Neural cell (in vitro differentiated cells): Measurements from ENCODE around the gene TAMM41. TPM values are rescaled to one million over a fixed set of nuclear protein-coding genes. Genes with fewer than 3 reads are reported as not detected.

Experiments used
- H2AFZ ChIP-seq: fragments of 200-600, 300-800 bp; sonication (generic), shearing (Covaris generic); 2 replicates; pipeline ENCODE4 v1.6.0; 2014; ENCODE audit warnings: low read depth, mild to moderate bottlenecking, antibody characterized with exemption, low read length, moderate library complexity
- H3F3A ChIP-seq: fragments of 200-600 bp; shearing (Covaris generic); 2 replicates; pipeline ENCODE4 v1.6.1; 2016; ENCODE audit warnings: mild to moderate bottlenecking, moderate library complexity, mixed read lengths, antibody characterized with exemption, low read length; ENCODE audit not compliant: insufficient read depth, poor library complexity, severe bottlenecking
- H3K27ac ChIP-seq: fragments of 200-600, 300-800 bp; sonication (generic), shearing (Covaris generic); 2 replicates; pipeline ENCODE4 v1.5.1; 2014; ENCODE audit warnings: mild to moderate bottlenecking, low read length, moderate library complexity
- H3K27me3 ChIP-seq: fragments of 300-800, 200-600 bp; sonication (generic), shearing (Covaris generic); 2 replicates; pipeline ENCODE4 v1.6.0; 2014; ENCODE audit warnings: mild to moderate bottlenecking, low read depth, low read length, moderate library complexity; ENCODE audit not compliant: insufficient read depth
- H3K36me3 ChIP-seq: fragments of 300-800, 200-600 bp; sonication (generic), shearing (Covaris generic); 2 replicates; pipeline ENCODE4 v1.5.1; 2014; ENCODE audit warnings: mild to moderate bottlenecking, antibody characterized with exemption, low read length, moderate library complexity; ENCODE audit not compliant: insufficient read depth
- H3K4me2 ChIP-seq: fragments of 300-800, 200-600 bp; sonication (generic), shearing (Covaris generic); 2 replicates; pipeline ENCODE4 v1.6.0; 2014; ENCODE audit warnings: mild to moderate bottlenecking, low read length
- H3K4me3 ChIP-seq: fragments of 300-800, 200-600 bp; sonication (generic), shearing (Covaris generic); 2 replicates; pipeline ENCODE4 v1.5.1; 2014; ENCODE audit warnings: mild to moderate bottlenecking, low read length, moderate library complexity
- H3K79me2 ChIP-seq: fragments of 200-600 bp; shearing (Covaris generic); replicated peaks from 2 replicates; pipeline ENCODE4 v1.6.0; 2014; ENCODE audit warnings: mild to moderate bottlenecking, low read length, moderate library complexity; ENCODE audit not compliant: insufficient read depth
- H3K9ac ChIP-seq: fragments of 300-800, 200-600 bp; sonication (generic), shearing (Covaris generic); 2 replicates; pipeline ENCODE4 v1.6.1; 2016; ENCODE audit warnings: mild to moderate bottlenecking, low read length, mixed read lengths
- H3K9me2 ChIP-seq: fragments of 200-600 bp; shearing (Covaris generic); 2 replicates; pipeline ENCODE4 v1.6.1; 2016; ENCODE audit warnings: mild to moderate bottlenecking, low read length, mixed read lengths; ENCODE audit not compliant: insufficient read depth
- H3K9me3 ChIP-seq: fragments of 200-600, 300-800 bp; sonication (generic), shearing (Covaris generic); 2 replicates; pipeline ENCODE4 v1.6.1; 2016; ENCODE audit warnings: mild to moderate bottlenecking, mixed run types, low read length, moderate library complexity, mixed read lengths
- H4K20me1 ChIP-seq: fragments of 200-600 bp; shearing (Covaris generic); 2 replicates; pipeline ENCODE4 v1.6.1; 2016; ENCODE audit warnings: mild to moderate bottlenecking, mixed run types; ENCODE audit not compliant: insufficient read depth
- EP300 ChIP-seq: fragments of 450-650 bp; conservative IDR thresholded peaks from 2 replicates; pipeline ENCODE4 v1.6.1; 2014; ENCODE audit warnings: antibody characterized with exemption, mild to moderate bottlenecking, moderate library complexity; ENCODE audit not compliant: poor library complexity, severe bottlenecking
- EZH2 ChIP-seq: fragments of 200-600, 300-800 bp; shearing (Covaris generic), sonication (generic); IDR thresholded peaks from 2 replicates; pipeline ENCODE4 v1.6.1; 2014; ENCODE audit warnings: antibody characterized with exemption, low read length, borderline replicate concordance, mild to moderate bottlenecking; ENCODE audit not compliant: insufficient read depth, poor library complexity, severe bottlenecking
- MXI1 ChIP-seq: fragments of 450-650 bp; conservative IDR thresholded peaks from 2 replicates; pipeline ENCODE4 v1.6.1; 2014; ENCODE audit warnings: antibody characterized with exemption, mild to moderate bottlenecking; ENCODE audit not compliant: poor library complexity, severe bottlenecking
- POLR2AphosphoS5 ChIP-seq: IDR thresholded peaks from 2 replicates; pipeline ENCODE4 v1.6.1; 2012
- RAD21 ChIP-seq: fragments of 450-650 bp; conservative IDR thresholded peaks from 2 replicates; pipeline ENCODE4 v1.6.1; 2014; ENCODE audit warnings: antibody characterized with exemption, mild to moderate bottlenecking, moderate library complexity
- SMC3 ChIP-seq: fragments of 450-650 bp; conservative IDR thresholded peaks from 2 replicates; pipeline ENCODE4 v1.6.1; 2014; ENCODE audit warnings: antibody characterized with exemption, mild to moderate bottlenecking, moderate library complexity; ENCODE audit not compliant: poor library complexity
- TAF1 ChIP-seq: IDR thresholded peaks from 2 replicates; pipeline ENCODE4 v1.6.1; 2012; ENCODE audit warnings: low read depth
- polyA plus RNA-seq: library from polyadenylated mRNA; depleted of rRNA; stranded (reverse); fragments of >200 nt; gene quantifications from 2 replicates; pipeline ENCODE4 v1.2.3, GENCODE V29; 2014
- TF ChIP-seq, protein P1 (sequence below): fragments of 450-650 bp; IDR thresholded peaks from 2 replicates; pipeline ENCODE4 v1.5.1; 2014; ENCODE audit warnings: antibody characterized with exemption, mild to moderate bottlenecking, moderate library complexity; ENCODE audit not compliant: poor library complexity, severe bottlenecking
- TF ChIP-seq, protein P2 (sequence below): IDR thresholded peaks from 2 replicates; pipeline ENCODE4 v1.6.1; 2012; ENCODE audit warnings: borderline replicate concordance

Gene TAMM41
- polyA plus RNA-seq, 1 donor from 2014 or later: 3.1 TPM

DNA sequence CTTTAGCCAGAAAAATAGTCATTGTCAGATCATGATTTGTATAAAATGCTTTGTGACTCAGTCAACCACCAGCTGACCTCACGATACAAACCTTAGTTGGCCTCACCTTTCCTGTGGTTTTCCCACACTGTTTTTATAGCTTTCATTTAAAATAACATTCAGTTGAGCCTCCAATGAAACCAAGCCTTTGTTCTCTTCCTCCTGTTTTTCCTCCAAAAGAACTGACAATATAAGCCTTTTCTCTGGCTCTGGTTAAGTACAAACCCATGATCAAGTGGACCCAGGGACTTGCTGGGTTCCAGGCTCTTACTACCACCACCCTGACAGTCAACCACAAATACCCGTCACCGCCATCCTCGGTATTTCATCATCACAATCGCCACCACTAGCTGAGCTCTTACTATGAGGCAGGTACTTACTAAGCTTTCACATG, 81.7 kb downstream of the TAMM41 start:
- no peaks in the 10 kb centered on the region for H3K9me3 ChIP-seq
- H2AFZ ChIP-seq: no peak overlapping the region
- no peak for TF ChIP-seq POLR2AphosphoS5
- TF ChIP-seq RAD21: no peak
- no peak for TF ChIP-seq MXI1
- TF ChIP-seq, protein P1, sequence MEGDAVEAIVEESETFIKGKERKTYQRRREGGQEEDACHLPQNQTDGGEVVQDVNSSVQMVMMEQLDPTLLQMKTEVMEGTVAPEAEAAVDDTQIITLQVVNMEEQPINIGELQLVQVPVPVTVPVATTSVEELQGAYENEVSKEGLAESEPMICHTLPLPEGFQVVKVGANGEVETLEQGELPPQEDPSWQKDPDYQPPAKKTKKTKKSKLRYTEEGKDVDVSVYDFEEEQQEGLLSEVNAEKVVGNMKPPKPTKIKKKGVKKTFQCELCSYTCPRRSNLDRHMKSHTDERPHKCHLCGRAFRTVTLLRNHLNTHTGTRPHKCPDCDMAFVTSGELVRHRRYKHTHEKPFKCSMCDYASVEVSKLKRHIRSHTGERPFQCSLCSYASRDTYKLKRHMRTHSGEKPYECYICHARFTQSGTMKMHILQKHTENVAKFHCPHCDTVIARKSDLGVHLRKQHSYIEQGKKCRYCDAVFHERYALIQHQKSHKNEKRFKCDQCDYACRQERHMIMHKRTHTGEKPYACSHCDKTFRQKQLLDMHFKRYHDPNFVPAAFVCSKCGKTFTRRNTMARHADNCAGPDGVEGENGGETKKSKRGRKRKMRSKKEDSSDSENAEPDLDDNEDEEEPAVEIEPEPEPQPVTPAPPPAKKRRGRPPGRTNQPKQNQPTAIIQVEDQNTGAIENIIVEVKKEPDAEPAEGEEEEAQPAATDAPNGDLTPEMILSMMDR: no peak
- TF ChIP-seq TAF1: no peak
- no peak for TF ChIP-seq EP300
- TF ChIP-seq, protein P2, sequence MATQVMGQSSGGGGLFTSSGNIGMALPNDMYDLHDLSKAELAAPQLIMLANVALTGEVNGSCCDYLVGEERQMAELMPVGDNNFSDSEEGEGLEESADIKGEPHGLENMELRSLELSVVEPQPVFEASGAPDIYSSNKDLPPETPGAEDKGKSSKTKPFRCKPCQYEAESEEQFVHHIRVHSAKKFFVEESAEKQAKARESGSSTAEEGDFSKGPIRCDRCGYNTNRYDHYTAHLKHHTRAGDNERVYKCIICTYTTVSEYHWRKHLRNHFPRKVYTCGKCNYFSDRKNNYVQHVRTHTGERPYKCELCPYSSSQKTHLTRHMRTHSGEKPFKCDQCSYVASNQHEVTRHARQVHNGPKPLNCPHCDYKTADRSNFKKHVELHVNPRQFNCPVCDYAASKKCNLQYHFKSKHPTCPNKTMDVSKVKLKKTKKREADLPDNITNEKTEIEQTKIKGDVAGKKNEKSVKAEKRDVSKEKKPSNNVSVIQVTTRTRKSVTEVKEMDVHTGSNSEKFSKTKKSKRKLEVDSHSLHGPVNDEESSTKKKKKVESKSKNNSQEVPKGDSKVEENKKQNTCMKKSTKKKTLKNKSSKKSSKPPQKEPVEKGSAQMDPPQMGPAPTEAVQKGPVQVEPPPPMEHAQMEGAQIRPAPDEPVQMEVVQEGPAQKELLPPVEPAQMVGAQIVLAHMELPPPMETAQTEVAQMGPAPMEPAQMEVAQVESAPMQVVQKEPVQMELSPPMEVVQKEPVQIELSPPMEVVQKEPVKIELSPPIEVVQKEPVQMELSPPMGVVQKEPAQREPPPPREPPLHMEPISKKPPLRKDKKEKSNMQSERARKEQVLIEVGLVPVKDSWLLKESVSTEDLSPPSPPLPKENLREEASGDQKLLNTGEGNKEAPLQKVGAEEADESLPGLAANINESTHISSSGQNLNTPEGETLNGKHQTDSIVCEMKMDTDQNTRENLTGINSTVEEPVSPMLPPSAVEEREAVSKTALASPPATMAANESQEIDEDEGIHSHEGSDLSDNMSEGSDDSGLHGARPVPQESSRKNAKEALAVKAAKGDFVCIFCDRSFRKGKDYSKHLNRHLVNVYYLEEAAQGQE: no peak
- no peak for TF ChIP-seq SMC3
- no peak for TF ChIP-seq EZH2
- no peaks in the 10 kb centered on the region for H3F3A ChIP-seq
- no peak overlapping the region for H3K4me3 ChIP-seq
- no peaks in the 10 kb centered on the region for H4K20me1 ChIP-seq
- no peak overlapping the region for H3K9ac ChIP-seq
- no peaks in the 10 kb centered on the region for H3K79me2 ChIP-seq
- H3K27ac ChIP-seq: no peak overlapping the region
- H3K4me2 ChIP-seq: no peak overlapping the region
- H3K9me2 ChIP-seq: no peaks in the 10 kb centered on the region
- no peaks in the 10 kb centered on the region for H3K36me3 ChIP-seq
- no peaks in the 10 kb centered on the region for H3K27me3 ChIP-seq

DNA sequence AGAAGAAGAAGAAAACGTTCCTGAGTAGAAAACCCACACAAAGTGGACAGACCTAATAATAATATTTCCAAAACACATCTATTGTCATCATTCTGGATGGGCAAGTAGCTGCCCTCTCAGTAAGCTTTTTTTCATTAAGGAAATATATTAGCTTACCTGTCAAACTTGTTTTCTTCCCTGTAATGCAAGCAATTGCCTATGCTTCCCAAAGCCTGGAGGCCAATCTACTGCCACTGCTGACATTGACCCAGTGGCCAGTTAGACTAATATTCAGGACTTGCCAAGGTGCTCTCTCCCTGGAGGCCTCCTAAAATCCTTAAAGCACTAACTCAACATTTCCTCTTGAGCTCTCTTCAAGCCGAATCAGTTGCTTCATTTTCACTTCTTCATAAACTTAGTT, 86.7 kb downstream of the TAMM41 start:
- Histone ChIP-seq H3K9ac (no peak overlapping the region), H4K20me1 (no peaks in the 10 kb centered on the region), H3K27me3 (no peaks in the 10 kb centered on the region), H2AFZ (no peak overlapping the region), H3K79me2 (no peaks in the 10 kb centered on the region), H3K36me3 (no peaks in the 10 kb centered on the region), H3K9me3 (no peaks in the 10 kb centered on the region), H3K4me2 (no peak overlapping the region), H3K4me3 (no peak overlapping the region), H3K9me2 (no peaks in the 10 kb centered on the region), H3K27ac (no peak overlapping the region), H3F3A (no peaks in the 10 kb centered on the region)
- TF ChIP-seq, protein P2: no peak
- TF ChIP-seq MXI1: no peak
- TF ChIP-seq RAD21: no peak
- no peak for TF ChIP-seq EZH2
- no peak for TF ChIP-seq TAF1
- TF ChIP-seq POLR2AphosphoS5: no peak
- TF ChIP-seq SMC3: no peak
